ENCODE measurements around the gene UBE2E1.
A peak's percentile ranks its signal among the peaks of the same experiment; 100 is the strongest.
"Not testable (repeated sequence)": the region's sequence is repeated elsewhere in the genome, so short reads cannot be mapped to it uniquely, and the experiment has no call there.

UBE2E1 gene

GRCh38 chr3:23884481-23884880 is 78.7 kb downstream of the UBE2E1 start:
- DNase-seq, result no peak

GRCh38 chr3:23885210-23885609 is 79.5 kb downstream of the UBE2E1 start:
- no peak for DNase-seq

- DNase-seq, result no peak
Measured at GRCh38 chr3:23886311-23886710, 80.6 kb downstream of the UBE2E1 start.

GRCh38 chr3:23888617-23889228 is 83.0 kb downstream of the UBE2E1 start:
- no peak for DNase-seq

- DNase-seq, result no peak
Measured at GRCh38 chr3:23889386-23889785, 83.6 kb downstream of the UBE2E1 start.

- no peak for DNase-seq
Measured at GRCh38 chr3:23889950-23890349, 84.2 kb downstream of the UBE2E1 start.

- DNase-seq, result no peak
Measured at GRCh38 chr3:23894254-23895061, 88.7 kb downstream of the UBE2E1 start.

GRCh38 chr3:23895181-23895580 is 89.4 kb downstream of the UBE2E1 start:
- no peak for DNase-seq

GRCh38 chr3:23900744-23901143 is 95.0 kb downstream of the UBE2E1 start:
- no peak for DNase-seq

- DNase-seq, result no peak
Measured at GRCh38 chr3:23904545-23904944, 98.8 kb downstream of the UBE2E1 start.

GRCh38 chr3:23909341-23909740 is 103.6 kb downstream of the UBE2E1 start:
- DNase-seq, result no peak

- no peak for DNase-seq
Measured at GRCh38 chr3:23911397-23911796, 105.6 kb downstream of the UBE2E1 start.

GRCh38 chr3:23912335-23912734 is 106.6 kb downstream of the UBE2E1 start:
- DNase-seq, result not testable (repeated sequence)

- no peak for DNase-seq
Measured at GRCh38 chr3:23913182-23913581, 107.4 kb downstream of the UBE2E1 start.

- DNase-seq, result no peak
Measured at GRCh38 chr3:23913873-23914743, 108.4 kb downstream of the UBE2E1 start.

GRCh38 chr3:23915537-23916108 is 109.9 kb downstream of the UBE2E1 start:
- no peak for DNase-seq

GRCh38 chr3:23916152-23916885 is 110.6 kb downstream of the UBE2E1 start:
- no peak for DNase-seq

GRCh38 chr3:23916886-23917678 is 111.3 kb downstream of the UBE2E1 start, which contains the start of the genes NKIRAS1 and RPL15:
TSS of gene NKIRAS1 (minus strand) at chr3:23916990. CDS start at chr3:23910904, 6,086 bp downstream.
TSS of gene RPL15 (plus strand) at chr3:23917132. CDS start at chr3:23917860, 728 bp downstream.
- DNase-seq, result peak; percentile 97

GRCh38 chr3:23917679-23918303 is 112.0 kb downstream of the UBE2E1 start:
- DNase-seq, result not testable (repeated sequence)

- not testable (repeated sequence) for DNase-seq
Measured at GRCh38 chr3:23918331-23918730, 112.6 kb downstream of the UBE2E1 start.

- no peak for DNase-seq
Measured at GRCh38 chr3:23919628-23920027, 113.9 kb downstream of the UBE2E1 start.
